Embryonic facial prominence (tissue), 1 donor: ENCODE results near the gene VPS13C.

Source experiments
- DNase-seq: peaks from one replicate; pipeline ENCODE4 v3.0.0-alpha.2; 2016; ENCODE audit errors: extremely low spot score

VPS13C gene

GRCh38 chr15:62060113-62060895 lies at the start of gene VPS13C:
VPS13C (minus strand) TSS chr15:62060447; CDS start chr15:62060374, 73 bp downstream.
- peak; percentile 64 for DNase-seq

GRCh38 chr15:62109437-62109836 lies 49.2 kb upstream of the VPS13C start:
- DNase-seq, result no peak

GRCh38 chr15:62108411-62108810 lies 48.2 kb upstream of the VPS13C start:
- DNase-seq, result no peak

GRCh38 chr15:62107571-62108121 lies 47.4 kb upstream of the VPS13C start:
- no peak for DNase-seq

- DNase-seq, result no peak
Measured at GRCh38 chr15:62106096-62106495, 45.8 kb upstream of the VPS13C start.

- DNase-seq, result no peak
Measured at GRCh38 chr15:62105266-62105665, 45.0 kb upstream of the VPS13C start.

GRCh38 chr15:62104846-62105245 lies 44.6 kb upstream of the VPS13C start:
- no peak for DNase-seq

GRCh38 chr15:62104401-62104800 lies 44.2 kb upstream of the VPS13C start:
- DNase-seq, result no peak

- DNase-seq, result no peak
Measured at GRCh38 chr15:62103431-62103830, 43.2 kb upstream of the VPS13C start.

- DNase-seq, result no peak
Measured at GRCh38 chr15:62099094-62099601, 38.9 kb upstream of the VPS13C start.

GRCh38 chr15:62094388-62094787 lies 34.1 kb upstream of the VPS13C start:
- DNase-seq, result no peak

GRCh38 chr15:62093809-62094208 lies 33.6 kb upstream of the VPS13C start:
- DNase-seq, result no peak

GRCh38 chr15:62090988-62091387 lies 30.7 kb upstream of the VPS13C start:
- no peak for DNase-seq

- no peak for DNase-seq
Measured at GRCh38 chr15:62089616-62090015, 29.4 kb upstream of the VPS13C start.

GRCh38 chr15:62088353-62088693 lies 28.1 kb upstream of the VPS13C start:
- DNase-seq, result no peak

- no peak for DNase-seq
Measured at GRCh38 chr15:62087671-62088352, 27.6 kb upstream of the VPS13C start.

GRCh38 chr15:62085740-62086139 lies 25.5 kb upstream of the VPS13C start:
- DNase-seq, result no peak

GRCh38 chr15:62083194-62084154 lies 23.2 kb upstream of the VPS13C start:
- DNase-seq, result no peak

GRCh38 chr15:62079594-62079993 lies 19.3 kb upstream of the VPS13C start:
- DNase-seq, result no peak

- no peak for DNase-seq
Measured at GRCh38 chr15:62075595-62076277, 15.5 kb upstream of the VPS13C start.

GRCh38 chr15:62071711-62072308 lies 11.6 kb upstream of the VPS13C start:
- DNase-seq, result no peak
